H1 (cell line): ENCODE data around the gene RNF225. TPM values are rescaled to one million over a fixed set of nuclear protein-coding genes. Genes with fewer than 3 reads are reported as not detected.
A peak's percentile ranks its signal among the peaks of the same experiment; 100 is the strongest.

Source experiments
- CTCF ChIA-PET: fragments of 300-600 bp; sonication (Branson Sonifier 250); formaldehyde crosslinking; loops from one replicate; lab custom pipeline; 2021; ENCODE audit not compliant: partially characterized antibody; lab: Charles Lee
- POLR2A ChIA-PET: fragments of 300-600 bp; sonication (Branson Sonifier 250); formaldehyde crosslinking; loops from one replicate; lab custom pipeline; 2021; ENCODE audit warnings: inconsistent platforms; ENCODE audit not compliant: partially characterized antibody; lab: Charles Lee
- DNase-seq, 2 experiments: peaks; one replicate each; pipeline versions ENCODE4 v3.0.0 to v3.0.0-alpha.2; 2010 to 2022; ENCODE audit warnings: low spot score in 2 of 2, low read depth in 1 of 2, mixed read lengths in 1 of 2
- FAIRE-seq: peaks from 2 replicates; lab custom pipeline; 2011; peaks lifted over from hg19 to GRCh38; lab: Jason Lieb, UNC
- H2AFZ ChIP-seq: 2 replicates; pipeline ENCODE4 v1.8.1; 2012; ENCODE audit warnings: low read length, inconsistent platforms
- H2AK5ac ChIP-seq: 2 replicates; pipeline ENCODE4 v1.6.1; 2013; ENCODE audit warnings: low read depth, low read length
- H2BK120ac ChIP-seq: replicated peaks from 2 replicates; pipeline ENCODE3; 2013; ENCODE audit warnings: low read depth, low read length, inconsistent platforms
- H2BK12ac ChIP-seq: 2 replicates; pipeline ENCODE4 v1.6.1; 2013; ENCODE audit warnings: low read depth, low read length
- H2BK15ac ChIP-seq: 2 replicates; pipeline ENCODE4 v1.6.1; 2013; ENCODE audit warnings: low read length
- H2BK20ac ChIP-seq: 2 replicates; pipeline ENCODE4 v1.6.1; 2013; ENCODE audit warnings: low read length
- H2BK5ac ChIP-seq: 2 replicates; pipeline ENCODE4 v1.6.1; 2013; ENCODE audit warnings: low read depth, low read length
- H3K14ac ChIP-seq: 2 replicates; pipeline ENCODE4 v1.6.1; 2013; ENCODE audit warnings: inconsistent platforms; ENCODE audit not compliant: insufficient read length
- H3K18ac ChIP-seq: 2 replicates; pipeline ENCODE4 v1.6.1; 2013; ENCODE audit warnings: low read length; ENCODE audit errors: extremely low read depth
- H3K23ac ChIP-seq: 2 replicates; pipeline ENCODE4 v1.6.1; 2013; ENCODE audit warnings: inconsistent platforms; ENCODE audit not compliant: insufficient read length
- H3K23me2 ChIP-seq: 2 replicates; pipeline ENCODE4 v1.6.1; 2013; ENCODE audit warnings: low read depth, low read length
- H3K27ac ChIP-seq: 2 replicates; pipeline ENCODE4 v1.6.1; 2011; ENCODE audit warnings: low read depth, low read length, inconsistent platforms
- H3K27me3 ChIP-seq, 4 experiments: replicated peaks in 1 of 4; 1 replicate in 1 of 4; 2 replicates in 3 of 4; pipeline versions ENCODE4 v1.6.1 to v1.8.1; 2011 to 2013; ENCODE audit warnings: low read length in 3 of 4, mild to moderate bottlenecking in 3 of 4, inconsistent platforms in 2 of 4, mixed read lengths in 2 of 4, moderate library complexity in 1 of 4; ENCODE audit not compliant: control insufficient read depth in 3 of 4, insufficient read depth in 3 of 4; ENCODE audit errors: extremely low read depth in 1 of 4
- H3K36me3 ChIP-seq, 4 experiments: 2 replicates each; pipeline versions ENCODE4 v1.6.1 to v1.8.1; 2011 to 2013; ENCODE audit warnings: mild to moderate bottlenecking in 4 of 4, low read length in 3 of 4, moderate library complexity in 2 of 4, control low read depth in 1 of 4, inconsistent platforms in 1 of 4; ENCODE audit not compliant: insufficient read depth in 4 of 4, control insufficient read depth in 2 of 4
- H3K4ac ChIP-seq: replicated peaks from 2 replicates; pipeline ENCODE3; 2013; ENCODE audit warnings: low read length, low read depth, mixed read lengths, inconsistent platforms; ENCODE audit not compliant: insufficient read length
- H3K4me1 ChIP-seq, 4 experiments: replicated peaks in 1 of 4; 1 replicate in 1 of 4; 2 replicates in 3 of 4; pipeline versions ENCODE4 v1.6.1 to v1.8.1; 2011 to 2013; ENCODE audit warnings: low read length in 3 of 4, inconsistent platforms in 2 of 4, mixed read lengths in 1 of 4; ENCODE audit not compliant: insufficient read depth in 4 of 4, control insufficient read depth in 3 of 4
- H3K4me2 ChIP-seq, 2 experiments: 2 replicates each; pipeline versions ENCODE4 v1.6.1 to v1.8.1; 2011 to 2013; ENCODE audit warnings: low read depth in 2 of 2, low read length in 2 of 2, control low read depth in 1 of 2, inconsistent platforms in 1 of 2, mild to moderate bottlenecking in 1 of 2; ENCODE audit not compliant: insufficient read depth in 1 of 2
- H3K4me3 ChIP-seq, 4 experiments: fragments of 200-600, 300-600 bp in 1 of 4; sonication (generic), shearing (Covaris generic), sonication (Bioruptor Twin) in 1 of 4; 2 replicates each; pipeline versions ENCODE4 v1.5.1 to v1.8.1; 2011 to 2016; ENCODE audit warnings: low read length in 4 of 4, low read depth in 3 of 4, control low read depth in 2 of 4, inconsistent platforms in 2 of 4, mild to moderate bottlenecking in 2 of 4, mixed read lengths in 1 of 4, moderate library complexity in 1 of 4; ENCODE audit not compliant: insufficient read depth in 2 of 4; ENCODE audit errors: extremely low read depth in 1 of 4
- H3K56ac ChIP-seq: replicated peaks from 2 replicates; pipeline ENCODE3; 2013; ENCODE audit warnings: low read depth, mild to moderate bottlenecking, mixed read lengths, low read length, inconsistent platforms; ENCODE audit not compliant: insufficient read length
- H3K79me1 ChIP-seq: 2 replicates; pipeline ENCODE4 v1.6.1; 2013; ENCODE audit warnings: low read depth, low read length, control low read depth
- H3K79me2 ChIP-seq, 2 experiments: 2 replicates each; pipeline versions ENCODE4 v1.6.1 to v1.8.1; 2012 to 2013; ENCODE audit warnings: low read length in 2 of 2, mild to moderate bottlenecking in 2 of 2, inconsistent platforms in 1 of 2; ENCODE audit not compliant: insufficient read depth in 2 of 2, control insufficient read depth in 1 of 2
- H3K9ac ChIP-seq, 4 experiments: replicated peaks in 1 of 4; 1 replicate in 1 of 4; 2 replicates in 3 of 4; pipeline versions ENCODE4 v1.6.1 to v1.8.1; 2011 to 2013; ENCODE audit warnings: low read depth in 3 of 4, low read length in 3 of 4, control low read depth in 2 of 4, mild to moderate bottlenecking in 2 of 4, moderate library complexity in 2 of 4, inconsistent platforms in 1 of 4; ENCODE audit errors: extremely low read depth in 1 of 4
- H3K9me3 ChIP-seq, 2 experiments: 2 replicates each; pipeline versions ENCODE4 v1.6.1 to v1.8.1; 2012 to 2013; ENCODE audit warnings: mild to moderate bottlenecking in 2 of 2, moderate library complexity in 2 of 2, control low read depth in 1 of 2, inconsistent platforms in 1 of 2, low read depth in 1 of 2, low read length in 1 of 2, mixed read lengths in 1 of 2; ENCODE audit not compliant: insufficient read depth in 2 of 2
- H4K20me1 ChIP-seq, 2 experiments: replicated peaks in 1 of 2; 2 replicates each; pipeline versions ENCODE3 to v1.8.1; 2011 to 2013; ENCODE audit warnings: inconsistent platforms in 2 of 2, low read length in 2 of 2, mild to moderate bottlenecking in 1 of 2; ENCODE audit not compliant: insufficient read depth in 2 of 2, control insufficient read depth in 1 of 2
- H4K5ac ChIP-seq: 2 replicates; pipeline ENCODE4 v1.6.1; 2013; ENCODE audit warnings: low read length, low read depth, mixed read lengths, inconsistent platforms; ENCODE audit not compliant: insufficient read length
- H4K8ac ChIP-seq: 2 replicates; pipeline ENCODE4 v1.8.0; 2013; ENCODE audit warnings: mild to moderate bottlenecking, moderate library complexity, low read length, inconsistent platforms; ENCODE audit not compliant: insufficient read depth; ENCODE audit errors: extremely low read depth
- H4K91ac ChIP-seq: replicated peaks from 2 replicates; pipeline ENCODE3; 2013; ENCODE audit warnings: low read length, mixed read lengths, inconsistent platforms; ENCODE audit not compliant: insufficient read length
- BACH1 ChIP-seq: IDR thresholded peaks from 2 replicates; pipeline ENCODE4 v1.6.1; 2012; ENCODE audit warnings: low read length, improper control_type of control experiment
- E2F6 ChIP-seq: IDR thresholded peaks from 2 replicates; pipeline ENCODE4 v1.6.1; 2012; ENCODE audit warnings: inconsistent platforms
- GTF2F1 ChIP-seq: IDR thresholded peaks from 2 replicates; pipeline ENCODE4 v1.6.1; 2012; ENCODE audit warnings: low read depth, low read length, improper control_type of control experiment, borderline replicate concordance
- JUND ChIP-seq: IDR thresholded peaks from 2 replicates; pipeline ENCODE4 v1.6.1; 2011; ENCODE audit warnings: mild to moderate bottlenecking, improper control_type of control experiment, low read length
- ZNF274 ChIP-seq: IDR thresholded peaks from 2 replicates; pipeline ENCODE4 v1.7.0; 2012; ENCODE audit warnings: low read length, borderline replicate concordance; ENCODE audit errors: extremely low read depth
- WGBS, 2 experiments: shearing (Covaris generic) in 1 of 2; methylation state at CpG; one replicate each; pipeline versions ENCODE4 v1.1.6 to v1.1.7; 2013 to 2015; ENCODE audit warnings: low lambda C conversion rate in 2 of 2, mixed read lengths in 2 of 2, inconsistent platforms in 1 of 2, low coverage in 1 of 2, missing lambda C conversion rate in 1 of 2; ENCODE audit not compliant: insufficient replicate concordance in 2 of 2, insufficient coverage in 1 of 2, insufficient read length in 1 of 2; ENCODE audit errors: extremely low coverage in 1 of 2, missing lambda C conversion rate in 1 of 2; 5-methylcytosine and 5-hydroxymethylcytosine counted together
- polyA plus RNA-seq, 7 experiments: library from polyadenylated mRNA; depleted of rRNA in 3 of 7; stranded (reverse) in 5 of 7; unstranded in 2 of 7; fragments of >200 nt in 5 of 7; fragments of 200-250 nt in 2 of 7; gene quantifications; 1 replicate in 5 of 7; 2 replicates in 1 of 7; 4 replicates in 1 of 7; pipeline versions ENCODE4 v1.2.1 to v1.2.3, GENCODE V29; 2011 to 2013; ENCODE audit warnings: missing spikeins in 2 of 7, mixed read lengths in 2 of 7
- total RNA-seq: library from RNA; stranded (reverse); fragmentation: NEBNext Ultra II Directional; extraction: Animal tissue kit (Norgen Biotek cat#: 25700); gene quantifications from 2 replicates; pipeline ENCODE4 v1.2.1, GENCODE V29; 2021

The RNF225 gene
- total and polyA plus RNA-seq, 2 of the 8 experiments (the other 6 are each of a cell fraction or from before 2014, with no cell fraction given) = 0.17 to 1.0 TPM

GRCh38 chr19:58434217-58434616 lies 38.8 kb downstream of the RNF225 start:
- CTCF ChIA-PET = interaction anchor here (0.9 to 1.2 kb wide), 2 partner anchors 8 to 57 kb away, joined by 3 to 4 read pairs; no protein-coding TSS in a partner anchor
- H3K4me3 ChIP-seq = no peak overlapping the region
- no peak overlapping the region for H3K56ac ChIP-seq
- no peak overlapping the region for H3K18ac ChIP-seq
- H3K4ac ChIP-seq = no peak overlapping the region
- DNase-seq = no peak
- FAIRE-seq = no peak
- peaks cover 6 to 50% (median 36%) of the 10 kb centered on the region in 4 experiments; a peak in 7 of 8 replicates for H3K36me3 ChIP-seq
- 95% methylated on average over 2 of the region's 2 CpGs; no CpG with 5 or more reads in 1 of the 2 experiments for WGBS, 2 experiments
- no peak overlapping the region for H3K9ac ChIP-seq
- no peak overlapping the region for H3K14ac ChIP-seq
- H3K9me3 ChIP-seq = peaks cover 74 to 84% of the 10 kb centered on the region in 2 experiments
- no peak overlapping the region for H2BK12ac ChIP-seq
- peak; percentile 49; the same call in 1 of the 2 replicates for TF ChIP-seq BACH1
- no peak for TF ChIP-seq JUND
- TF ChIP-seq E2F6 = no peak
- no peak for TF ChIP-seq ZNF274
- TF ChIP-seq GTF2F1 = 0 out of 2 replicates have a peak, but pooled peaks have one; percentile 41
- POLR2A ChIA-PET = no interaction called here
- H3K79me2 ChIP-seq = no peaks in the 10 kb centered on the region; a peak in 1 of 4 replicates
- H2BK20ac ChIP-seq = no peak overlapping the region
- H2BK120ac ChIP-seq = no peak overlapping the region
- H3K23ac ChIP-seq = no peak overlapping the region
- no peak overlapping the region for H3K27ac ChIP-seq
- H4K91ac ChIP-seq = no peak overlapping the region
- no peak overlapping the region for H2AK5ac ChIP-seq
- H2AFZ ChIP-seq = no peak overlapping the region
- H4K8ac ChIP-seq = no peak overlapping the region
- H3K79me1 ChIP-seq = no peaks in the 10 kb centered on the region
- H4K20me1 ChIP-seq = no peaks in the 10 kb centered on the region
- no peak overlapping the region for H2BK15ac ChIP-seq
- 0 out of 7 replicates have a peak, but pooled peaks cover 0 to under 1% (median 0%) of the 10 kb centered on the region in 4 experiments for H3K4me1 ChIP-seq
- no peaks in the 10 kb centered on the region for H3K27me3 ChIP-seq
- H3K23me2 ChIP-seq = no peaks in the 10 kb centered on the region; the same call in 1 of the 2 replicates
- no peak overlapping the region for H4K5ac ChIP-seq
- no peak overlapping the region for H2BK5ac ChIP-seq
- no peak overlapping the region for H3K4me2 ChIP-seq
